GM12878 (cell line): Measurements from ENCODE around the gene GALR1.

Source experiments
- JUNB ChIP-seq: IDR thresholded peaks from 2 replicates; pipeline ENCODE4 v1.6.1; 2016; ENCODE audit warnings: antibody characterized with exemption, mild to moderate bottlenecking
- PML ChIP-seq: IDR thresholded peaks from 2 replicates; pipeline ENCODE4 v1.6.1; 2012; ENCODE audit warnings: low read length, inconsistent platforms
- POU2F2 ChIP-seq: IDR thresholded peaks from 3 replicates; pipeline ENCODE4 v1.6.1; 2011; ENCODE audit warnings: low read depth, mild to moderate bottlenecking, low read length, borderline replicate concordance
- SIN3A ChIP-seq: IDR thresholded peaks from 2 replicates; pipeline ENCODE4 v1.6.1; 2012; ENCODE audit warnings: low read depth, low read length, improper control_type of control experiment
- TAF1 ChIP-seq: IDR thresholded peaks from 2 replicates; pipeline ENCODE4 v1.6.1; 2011; ENCODE audit warnings: mild to moderate bottlenecking, low read depth, low read length, borderline replicate concordance
- TF ChIP-seq, protein P1 (sequence below): IDR thresholded peaks from 2 replicates; pipeline ENCODE4 v1.6.1; 2012; ENCODE audit warnings: low read length, inconsistent platforms
- TF ChIP-seq, protein P2 (sequence below), 3 experiments: IDR thresholded peaks in 2 of 3; conservative IDR thresholded peaks in 1 of 3; 2 replicates each; pipeline ENCODE4 v1.5.1; 2011; ENCODE audit warnings: low read depth in 3 of 3, low read length in 3 of 3, mild to moderate bottlenecking in 3 of 3, control low read depth in 2 of 3, moderate library complexity in 2 of 3, inconsistent platforms in 1 of 3, mixed read lengths in 1 of 3; ENCODE audit not compliant: control insufficient read depth in 2 of 3, insufficient read depth in 1 of 3; ENCODE audit errors: extremely low read depth in 1 of 3

DNA sequence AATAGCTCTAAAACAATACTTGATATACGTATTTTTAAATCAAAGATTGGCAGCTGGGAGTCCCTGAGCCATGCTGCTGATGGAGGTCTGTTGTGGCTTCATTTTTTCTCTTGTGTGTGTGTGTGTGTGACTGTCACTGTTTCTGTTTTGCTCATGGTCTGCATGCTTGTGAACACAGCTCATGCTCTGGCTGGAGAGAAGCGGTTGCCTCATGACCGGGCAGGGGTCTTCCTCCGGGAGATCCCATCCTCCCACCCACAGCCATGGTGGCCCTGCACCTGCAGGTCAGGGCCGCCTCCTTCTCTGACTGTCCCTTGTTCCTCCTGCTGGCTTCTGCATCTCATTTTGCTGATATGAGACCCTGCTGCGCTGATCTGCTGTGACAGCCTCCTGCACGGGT is 47.3 kb upstream of the GALR1 start:
- TF ChIP-seq PML (no peak), JUNB (no peak), TAF1 (no peak), POU2F2 (no peak), SIN3A (no peak)
- TF ChIP-seq, protein P1, sequence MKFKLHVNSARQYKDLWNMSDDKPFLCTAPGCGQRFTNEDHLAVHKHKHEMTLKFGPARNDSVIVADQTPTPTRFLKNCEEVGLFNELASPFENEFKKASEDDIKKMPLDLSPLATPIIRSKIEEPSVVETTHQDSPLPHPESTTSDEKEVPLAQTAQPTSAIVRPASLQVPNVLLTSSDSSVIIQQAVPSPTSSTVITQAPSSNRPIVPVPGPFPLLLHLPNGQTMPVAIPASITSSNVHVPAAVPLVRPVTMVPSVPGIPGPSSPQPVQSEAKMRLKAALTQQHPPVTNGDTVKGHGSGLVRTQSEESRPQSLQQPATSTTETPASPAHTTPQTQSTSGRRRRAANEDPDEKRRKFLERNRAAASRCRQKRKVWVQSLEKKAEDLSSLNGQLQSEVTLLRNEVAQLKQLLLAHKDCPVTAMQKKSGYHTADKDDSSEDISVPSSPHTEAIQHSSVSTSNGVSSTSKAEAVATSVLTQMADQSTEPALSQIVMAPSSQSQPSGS: no peak
- TF ChIP-seq, protein P2, sequence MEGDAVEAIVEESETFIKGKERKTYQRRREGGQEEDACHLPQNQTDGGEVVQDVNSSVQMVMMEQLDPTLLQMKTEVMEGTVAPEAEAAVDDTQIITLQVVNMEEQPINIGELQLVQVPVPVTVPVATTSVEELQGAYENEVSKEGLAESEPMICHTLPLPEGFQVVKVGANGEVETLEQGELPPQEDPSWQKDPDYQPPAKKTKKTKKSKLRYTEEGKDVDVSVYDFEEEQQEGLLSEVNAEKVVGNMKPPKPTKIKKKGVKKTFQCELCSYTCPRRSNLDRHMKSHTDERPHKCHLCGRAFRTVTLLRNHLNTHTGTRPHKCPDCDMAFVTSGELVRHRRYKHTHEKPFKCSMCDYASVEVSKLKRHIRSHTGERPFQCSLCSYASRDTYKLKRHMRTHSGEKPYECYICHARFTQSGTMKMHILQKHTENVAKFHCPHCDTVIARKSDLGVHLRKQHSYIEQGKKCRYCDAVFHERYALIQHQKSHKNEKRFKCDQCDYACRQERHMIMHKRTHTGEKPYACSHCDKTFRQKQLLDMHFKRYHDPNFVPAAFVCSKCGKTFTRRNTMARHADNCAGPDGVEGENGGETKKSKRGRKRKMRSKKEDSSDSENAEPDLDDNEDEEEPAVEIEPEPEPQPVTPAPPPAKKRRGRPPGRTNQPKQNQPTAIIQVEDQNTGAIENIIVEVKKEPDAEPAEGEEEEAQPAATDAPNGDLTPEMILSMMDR (IDR thresholded peaks at IDR 0.05 in 2 of 3, conservative IDR thresholded peaks at IDR 0.05 in 1 of 3; ENCODE audit: control insufficient read depth in 2 of 3, extremely low read depth in 1 of 3, insufficient read depth in 1 of 3, low read depth in 3 of 3, low read length in 3 of 3): no peak
